Right renal cortex interstitium (tissue), 3 donors: ENCODE measurements around the gene SGCA. TPM values are rescaled to one million over a fixed set of nuclear protein-coding genes. Genes with fewer than 3 reads are reported as not detected.

Source experiments
- DNase-seq, 3 donors: peaks; one replicate each; pipeline ENCODE4 v3.0.0-alpha.2; 2013; ENCODE audit warnings: low read depth in 3 of 3, low spot score in 2 of 3
- polyA plus RNA-seq, 3 donors: library from polyadenylated mRNA; unstranded; fragments of 120-200 nt; gene quantifications; one replicate each; pipeline ENCODE4 v1.2.1, GENCODE V29; 2013; ENCODE audit not compliant: insufficient read length in 3 of 3

Gene SGCA
- polyA plus RNA-seq, 3 donors, result 0.62 to 0.85 (median 0.83) TPM

- no peak for DNase-seq
Measured at GRCh38 chr17:50133769-50134099, 32.1 kb upstream of the SGCA start.

GRCh38 chr17:50134206-50135110, 31.3 kb upstream of the SGCA start:
- no peak for DNase-seq

- no peak for DNase-seq
Measured at GRCh38 chr17:50135316-50136095, 30.3 kb upstream of the SGCA start.

- no peak for DNase-seq
Measured at GRCh38 chr17:50136096-50136687, 29.6 kb upstream of the SGCA start.

- no peak for DNase-seq
Measured at GRCh38 chr17:50137042-50137441, 28.8 kb upstream of the SGCA start.

- no peak for DNase-seq
Measured at GRCh38 chr17:50139185-50139783, 26.5 kb upstream of the SGCA start.

- no peak for DNase-seq
Measured at GRCh38 chr17:50139950-50140885, 25.6 kb upstream of the SGCA start.

- no peak for DNase-seq
Measured at GRCh38 chr17:50141026-50141744, 24.6 kb upstream of the SGCA start.

- DNase-seq, result no peak
Measured at GRCh38 chr17:50141745-50142110, 24.1 kb upstream of the SGCA start.

GRCh38 chr17:50143461-50144176, 22.2 kb upstream of the SGCA start:
- DNase-seq, result no peak

- DNase-seq, result no peak
Measured at GRCh38 chr17:50144355-50144754, 21.4 kb upstream of the SGCA start.

GRCh38 chr17:50144845-50145531, 20.8 kb upstream of the SGCA start:
- DNase-seq, result no peak

- DNase-seq, result no peak
Measured at GRCh38 chr17:50145532-50146229, 20.1 kb upstream of the SGCA start.

- no peak for DNase-seq
Measured at GRCh38 chr17:50146230-50146926, 19.4 kb upstream of the SGCA start.

GRCh38 chr17:50146927-50147665, 18.7 kb upstream of the SGCA start:
- DNase-seq, result no peak

GRCh38 chr17:50147841-50148225, 18.0 kb upstream of the SGCA start:
- DNase-seq, result no peak
